IMR-90 (cell line): ENCODE data around the gene ARID5A. TPM values are rescaled to one million over a fixed set of nuclear protein-coding genes. Genes with fewer than 3 reads are reported as not detected.

ENCODE experiments used
- ATAC-seq: fragments of 200-7000 bp; cut with Tn5 transposase; 2 replicates; pipeline ENCODE4 v1.9.1; 2020; ENCODE audit warnings: low read depth, mild to moderate bottlenecking, moderate library complexity
- BruUV-seq: library from RNA; stranded (reverse); fragments of 400-500 nt; replicated peaks from 2 replicates; lab custom pipeline; 2021; lab: Mats Ljungman, UMichigan
- CTCF ChIA-PET: fragments of 300-600 bp; formaldehyde crosslinking; extraction: SDS; loops from one replicate; lab custom pipeline; 2021; ENCODE audit warnings: antibody characterized with exemption; lab: Yijun Ruan, JAX
- POLR2A ChIA-PET: fragments of 300-600 bp; sonication (Branson Sonifier 250); formaldehyde crosslinking; loops from one replicate; lab custom pipeline; 2022; ENCODE audit warnings: antibody characterized with exemption; ENCODE audit not compliant: unreplicated experiment; lab: Charles Lee
- DNase-seq: peaks from one replicate; pipeline ENCODE4 v3.0.0; 2013
- H2AFZ ChIP-seq: replicated peaks from 2 replicates; pipeline ENCODE3; 2013; ENCODE audit warnings: low read length, mild to moderate bottlenecking; ENCODE audit not compliant: poor library complexity
- H2AK5ac ChIP-seq: 2 replicates; pipeline ENCODE4 v1.6.1; 2013; ENCODE audit warnings: low read depth, low read length, inconsistent platforms
- H2AK9ac ChIP-seq: replicated peaks from 2 replicates; pipeline ENCODE3; 2013; ENCODE audit warnings: mild to moderate bottlenecking, low read depth, low read length, moderate library complexity; ENCODE audit not compliant: poor library complexity
- H2BK120ac ChIP-seq: 2 replicates; pipeline ENCODE4 v1.6.1; 2013; ENCODE audit warnings: low read depth, low read length, inconsistent platforms
- H2BK15ac ChIP-seq: 3 replicates; pipeline ENCODE4 v1.6.1; 2013; ENCODE audit warnings: low read depth, low read length, inconsistent platforms
- H2BK20ac ChIP-seq: 2 replicates; pipeline ENCODE4 v1.6.1; 2013; ENCODE audit warnings: low read depth, mild to moderate bottlenecking, inconsistent platforms, low read length, moderate library complexity
- H2BK5ac ChIP-seq: 2 replicates; pipeline ENCODE4 v1.6.1; 2013; ENCODE audit warnings: mild to moderate bottlenecking, low read depth, low read length, inconsistent platforms; ENCODE audit not compliant: poor library complexity, severe bottlenecking
- H3K14ac ChIP-seq: replicated peaks from 2 replicates; pipeline ENCODE4 v1.6.1; 2013; ENCODE audit warnings: low read depth, low read length, inconsistent platforms
- H3K18ac ChIP-seq: 2 replicates; pipeline ENCODE4 v1.6.1; 2013; ENCODE audit warnings: low read depth, low read length, control low read depth
- H3K23ac ChIP-seq: 2 replicates; pipeline ENCODE4 v1.6.1; 2013; ENCODE audit warnings: low read depth, low read length, inconsistent platforms
- H3K27ac ChIP-seq: 2 replicates; pipeline ENCODE4 v1.5.1; 2013; ENCODE audit warnings: mild to moderate bottlenecking, control low read depth, low read length; ENCODE audit not compliant: insufficient read depth
- H3K27me3 ChIP-seq: 2 replicates; pipeline ENCODE4 v1.6.1; 2013; ENCODE audit warnings: low read length; ENCODE audit not compliant: control insufficient read depth, insufficient read depth
- H3K36me3 ChIP-seq: 2 replicates; pipeline ENCODE4 v1.6.1; 2013; ENCODE audit warnings: low read length, mixed read lengths; ENCODE audit not compliant: control insufficient read depth, insufficient read depth
- H3K4ac ChIP-seq: 2 replicates; pipeline ENCODE4 v1.6.1; 2013; ENCODE audit warnings: low read depth, low read length, inconsistent platforms
- H3K4me1 ChIP-seq: 2 replicates; pipeline ENCODE4 v1.6.1; 2013; ENCODE audit warnings: low read length, mixed read lengths; ENCODE audit not compliant: control insufficient read depth, insufficient read depth
- H3K4me2 ChIP-seq: 2 replicates; pipeline ENCODE4 v1.6.1; 2013; ENCODE audit warnings: low read depth, mild to moderate bottlenecking, control low read depth, low read length, moderate library complexity
- H3K4me3 ChIP-seq: 2 replicates; pipeline ENCODE4 v1.5.1; 2013; ENCODE audit warnings: low read depth, mild to moderate bottlenecking, control low read depth, low read length, moderate library complexity; ENCODE audit not compliant: insufficient read depth
- H3K56ac ChIP-seq: 2 replicates; pipeline ENCODE4 v1.6.1; 2013; ENCODE audit warnings: low read length, inconsistent platforms; ENCODE audit not compliant: insufficient read depth; ENCODE audit errors: extremely low read depth
- H3K79me1 ChIP-seq, 2 experiments: 2 replicates each; pipeline ENCODE4 v1.6.1; 2013; ENCODE audit warnings: low read length in 2 of 2, inconsistent platforms in 1 of 2, low read depth in 1 of 2
- H3K9ac ChIP-seq: 2 replicates; pipeline ENCODE4 v1.6.1; 2013; ENCODE audit warnings: low read depth, low read length, control low read depth
- H3K9me1 ChIP-seq: 2 replicates; pipeline ENCODE4 v1.6.1; 2013; ENCODE audit warnings: low read length, inconsistent platforms; ENCODE audit not compliant: insufficient read depth
- H3K9me3 ChIP-seq: 2 replicates; pipeline ENCODE4 v1.6.1; 2013; ENCODE audit warnings: low read length; ENCODE audit not compliant: control insufficient read depth, insufficient read depth
- H4K20me1 ChIP-seq: 2 replicates; pipeline ENCODE4 v1.6.1; 2013; ENCODE audit warnings: low read length, inconsistent platforms; ENCODE audit not compliant: insufficient read depth
- H4K5ac ChIP-seq: 2 replicates; pipeline ENCODE4 v1.6.1; 2013; ENCODE audit warnings: mild to moderate bottlenecking, low read depth, low read length, control low read depth
- H4K8ac ChIP-seq, 2 experiments: 2 replicates each; pipeline ENCODE4 v1.6.1; 2013; ENCODE audit warnings: low read depth in 2 of 2, low read length in 2 of 2, control low read depth in 1 of 2, inconsistent platforms in 1 of 2
- H4K91ac ChIP-seq: 2 replicates; pipeline ENCODE4 v1.6.1; 2013; ENCODE audit warnings: low read depth, low read length, inconsistent platforms; ENCODE audit not compliant: insufficient read depth
- CEBPB ChIP-seq: IDR thresholded peaks from 2 replicates; pipeline ENCODE4 v1.6.1; 2012; ENCODE audit warnings: low read depth, low read length, improper control_type of control experiment
- CHD1 ChIP-seq: IDR thresholded peaks from 2 replicates; pipeline ENCODE4 v1.6.1; 2012; ENCODE audit warnings: low read depth, low read length, improper control_type of control experiment
- MAZ ChIP-seq: IDR thresholded peaks from 2 replicates; pipeline ENCODE4 v1.6.1; 2012; ENCODE audit warnings: low read depth, mild to moderate bottlenecking, low read length, improper control_type of control experiment, moderate library complexity, borderline replicate concordance
- RAD21 ChIP-seq: IDR thresholded peaks from 2 replicates; pipeline ENCODE4 v1.6.1; 2012; ENCODE audit warnings: low read length, improper control_type of control experiment
- RFX5 ChIP-seq: IDR thresholded peaks from 2 replicates; pipeline ENCODE4 v1.8.0; 2012; ENCODE audit warnings: low read depth, mild to moderate bottlenecking, low read length, moderate library complexity
- WGBS, 2 experiments: methylation state at CpG; one replicate each; pipeline versions ENCODE4 v1.1.5 to v1.1.7; 2013; ENCODE audit warnings: missing lambda C conversion rate in 2 of 2; ENCODE audit not compliant: insufficient read length in 1 of 2; ENCODE audit errors: extremely low coverage in 2 of 2; 5-methylcytosine and 5-hydroxymethylcytosine counted together
- dilution Hi-C: fragments of 300-500 bp; cut with HindIII; formaldehyde crosslinking; loops from one replicate; pipeline ENCODE4 v1.14.3; 2018; ENCODE audit warnings: low sequenced_read_pairs; ENCODE audit not compliant: unreplicated experiment
- in situ Hi-C: fragments of 300-500 bp; cut with MboI; formaldehyde crosslinking; loops from 3 replicates; pipeline ENCODE4 v1.14.3; 2019; ENCODE audit warnings: low sequenced_read_pairs, inconsistent platforms, mixed read lengths
- intact Hi-C: fragments of 100-400 bp; cut with micrococcal nuclease; formaldehyde crosslinking; loops from 2 replicates; pipeline ENCODE4 v1.10.0; 2022
- polyA plus RNA-seq, 3 experiments: library from polyadenylated mRNA; depleted of rRNA; stranded (reverse); fragments of >200 nt; gene quantifications; 2 replicates each; pipeline ENCODE4 v1.2.3, GENCODE V29; 2012; ENCODE audit warnings: low replicate concordance in 1 of 3
- total RNA-seq: library from RNA; depleted of rRNA; stranded (reverse); fragments of >200 nt; gene quantifications from 2 replicates; pipeline ENCODE4 v1.2.3, GENCODE V29; 2012
- TF ChIP-seq, protein P1 (sequence below): conservative IDR thresholded peaks from 2 replicates; pipeline ENCODE4 v1.5.1; 2012; ENCODE audit warnings: mild to moderate bottlenecking, low read depth, low read length, improper control_type of control experiment

The ARID5A gene
- total and polyA plus RNA-seq, 2 of the 4 experiments (the other 2 are of a cell fraction), result 2.3 to 6.7 TPM

DNA sequence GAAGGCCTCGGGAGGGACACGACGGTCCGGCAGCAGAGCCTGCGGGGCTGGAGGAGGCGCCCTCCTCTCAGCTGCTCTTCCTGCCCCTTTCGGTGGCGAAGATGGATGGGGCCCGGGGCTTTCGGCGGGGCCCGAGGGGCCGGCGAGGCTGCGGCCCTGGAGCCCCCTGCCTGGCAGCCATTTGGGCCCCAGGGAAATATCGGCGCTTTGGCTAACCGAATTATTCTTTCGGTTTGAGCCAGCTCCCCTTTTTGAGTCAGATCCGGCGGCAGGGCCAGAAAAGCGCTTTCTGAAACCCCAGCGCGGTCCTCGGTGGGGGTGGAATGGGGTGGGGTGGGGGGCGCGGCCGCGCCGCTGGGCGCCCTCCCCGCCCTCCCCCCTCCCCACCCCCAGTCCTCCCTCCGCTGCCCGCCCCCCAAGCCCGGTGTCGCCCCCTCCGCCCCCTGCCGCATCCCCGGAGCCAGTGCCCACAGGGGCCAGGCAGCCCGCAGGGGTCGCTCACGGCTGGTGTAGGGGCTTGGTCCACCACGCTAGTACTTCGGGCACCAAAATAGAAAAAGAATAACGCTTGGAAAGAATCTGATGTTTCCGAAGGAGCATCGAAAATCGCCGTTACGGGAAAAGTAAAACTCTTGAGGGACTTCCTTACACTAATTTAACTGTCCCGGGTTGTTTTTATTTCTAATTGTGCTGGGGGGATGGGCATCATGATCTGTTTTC is 9.1 kb upstream of the ARID5A start:
- intact Hi-C loops, result no loop called here
- peak overlapping the region; percentile 68; the same call in 1 of the 2 replicates for H3K14ac ChIP-seq

More for the DNA sequence above, 9.1 kb upstream of the ARID5A start:
- WGBS, 2 experiments, result 33% methylated on average over 6 of the region's 51 CpGs; no CpG with 5 or more reads in 1 of the 2 experiments
- Histone ChIP-seq H3K4ac (peak overlapping the region; percentile 84), H2BK15ac (peak overlapping the region; percentile 20; the same call in 1 of the 3 replicates), H2AK9ac (no peak overlapping the region), H3K27ac (peak overlapping the region; percentile 46; the same call in 1 of the 2 replicates), H3K4me2 (peak overlapping the region; percentile 90), H2AFZ (peak overlapping the region; percentile 90), H3K56ac (no peak overlapping the region), H2BK5ac (no peak overlapping the region), H4K8ac (peak overlapping the region; percentile 52 to 78; a peak in 3 of 4 replicates), H3K4me3 (peak overlapping the region; percentile 45), H3K9ac (peak overlapping the region; percentile 60), H2BK20ac (no peak overlapping the region), H2AK5ac (no peak overlapping the region), H3K4me1 (peaks cover 23% of the 10 kb centered on the region), H4K20me1 (no peaks in the 10 kb centered on the region), H3K27me3 (peaks cover 25% of the 10 kb centered on the region), H3K36me3 (no peaks in the 10 kb centered on the region), H2BK120ac (peak overlapping the region; percentile 73), H4K91ac (peak overlapping the region; percentile 8; the same call in 1 of the 2 replicates), H3K23ac (0 out of 2 replicates have a peak overlapping the region, but pooled peaks have one; percentile 51), H4K5ac (peak overlapping the region; percentile 94), H3K9me3 (no peaks in the 10 kb centered on the region), H3K79me1 (no peaks in the 10 kb centered on the region), H3K9me1 (peaks cover 2% of the 10 kb centered on the region), H3K18ac (no peak overlapping the region; the same call in 1 of the 2 replicates)
- POLR2A ChIA-PET, result interaction anchor here (0.6 to 0.7 kb wide), 4 partner anchors 14 to 347 kb away, joined by 3 to 7 read pairs (median 4); no protein-coding TSS in a partner anchor
- CTCF ChIA-PET, result no interaction called here
- in situ Hi-C loops, result no loop called here
- no peak for TF ChIP-seq CEBPB
- TF ChIP-seq RFX5, result no peak
- TF ChIP-seq MAZ, result no peak
- TF ChIP-seq, protein P1, sequence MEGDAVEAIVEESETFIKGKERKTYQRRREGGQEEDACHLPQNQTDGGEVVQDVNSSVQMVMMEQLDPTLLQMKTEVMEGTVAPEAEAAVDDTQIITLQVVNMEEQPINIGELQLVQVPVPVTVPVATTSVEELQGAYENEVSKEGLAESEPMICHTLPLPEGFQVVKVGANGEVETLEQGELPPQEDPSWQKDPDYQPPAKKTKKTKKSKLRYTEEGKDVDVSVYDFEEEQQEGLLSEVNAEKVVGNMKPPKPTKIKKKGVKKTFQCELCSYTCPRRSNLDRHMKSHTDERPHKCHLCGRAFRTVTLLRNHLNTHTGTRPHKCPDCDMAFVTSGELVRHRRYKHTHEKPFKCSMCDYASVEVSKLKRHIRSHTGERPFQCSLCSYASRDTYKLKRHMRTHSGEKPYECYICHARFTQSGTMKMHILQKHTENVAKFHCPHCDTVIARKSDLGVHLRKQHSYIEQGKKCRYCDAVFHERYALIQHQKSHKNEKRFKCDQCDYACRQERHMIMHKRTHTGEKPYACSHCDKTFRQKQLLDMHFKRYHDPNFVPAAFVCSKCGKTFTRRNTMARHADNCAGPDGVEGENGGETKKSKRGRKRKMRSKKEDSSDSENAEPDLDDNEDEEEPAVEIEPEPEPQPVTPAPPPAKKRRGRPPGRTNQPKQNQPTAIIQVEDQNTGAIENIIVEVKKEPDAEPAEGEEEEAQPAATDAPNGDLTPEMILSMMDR, result peak; percentile 47
- no peak for TF ChIP-seq CHD1
- peak; percentile 43 for TF ChIP-seq RAD21
- no TSS peak for BruUV-seq
- dilution Hi-C loops, result no loop called here
- peak; percentile 18 for DNase-seq
- ATAC-seq, result peak; percentile 36
